Stimulated activated CD8-positive, alpha-beta memory T cell treated with anti-CD3 and anti-CD28 coated beads, Interleukin-4, amount 100 ng/mL, for 48 hours (primary cell): ENCODE measurements around the gene HAND2.

ENCODE experiments used
- DNase-seq: peaks from one replicate; pipeline ENCODE4 v3.0.0-alpha.2; 2020

HAND2 gene

DNA sequence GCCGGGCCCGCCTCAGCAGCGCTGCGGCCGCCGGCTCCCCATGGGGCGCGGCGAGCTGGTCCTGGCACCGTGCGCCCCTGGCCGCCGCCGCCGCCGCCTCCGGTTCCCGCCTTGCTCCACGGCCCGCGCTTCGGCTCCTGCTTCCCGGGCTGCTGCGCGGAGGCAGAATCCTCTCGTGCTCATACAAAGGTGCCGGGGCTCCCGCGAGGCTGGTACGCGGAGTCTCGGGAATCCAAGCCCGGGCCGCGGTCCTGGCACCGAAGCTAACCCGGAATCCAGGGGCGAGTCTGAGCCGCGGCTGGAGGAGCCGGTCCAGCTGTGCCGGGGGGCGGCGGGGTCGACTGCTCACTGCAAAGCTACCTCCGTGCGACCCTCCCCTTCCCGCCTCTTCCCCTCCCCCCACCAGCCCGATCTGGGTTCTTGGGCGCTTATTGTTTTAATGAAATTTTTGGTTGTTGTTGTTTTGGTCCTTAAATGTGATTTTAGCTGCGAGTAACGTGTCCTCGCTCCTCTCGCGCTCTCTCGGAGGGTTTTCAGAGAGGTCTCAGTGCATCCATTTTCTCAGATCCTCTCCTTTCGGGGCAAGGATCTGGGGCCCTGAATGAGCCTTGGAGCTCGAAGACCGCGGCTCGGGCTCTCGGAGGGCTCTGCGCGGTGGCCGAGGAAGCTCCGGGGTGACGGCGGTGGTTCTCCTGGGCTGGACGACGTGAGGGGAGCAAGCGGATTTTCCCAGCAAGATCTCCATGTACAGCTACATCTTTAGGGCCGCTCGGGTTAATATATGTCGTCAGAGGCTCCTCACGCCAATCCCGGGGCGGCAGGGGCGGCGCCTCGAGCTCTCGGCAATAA is at the start of gene HAND2:
TSS of gene HAND2 (minus strand) at position 753 of the 849 bp plus-strand sequence. CDS start 940 bp downstream, outside the sequence.
- no peak for DNase-seq

DNA sequence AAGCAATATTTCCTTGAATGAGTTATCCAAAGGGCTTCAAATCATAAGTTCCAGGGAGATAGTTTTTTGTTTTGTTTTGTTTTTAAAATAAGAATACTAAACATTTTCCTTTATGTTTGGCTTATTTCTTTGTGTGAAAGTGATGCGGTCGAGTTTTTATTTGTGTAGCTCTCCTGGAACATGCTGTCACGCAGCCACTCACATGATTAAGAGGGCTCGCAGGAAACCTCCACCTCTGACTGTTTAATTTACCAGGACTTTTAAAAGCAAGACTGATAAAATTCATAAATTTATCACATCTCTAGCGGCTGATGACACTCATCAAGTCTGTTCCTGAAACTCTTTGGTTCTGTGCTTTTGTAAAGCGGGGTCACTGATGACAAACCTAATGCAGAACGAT is 48.9 kb upstream of the HAND2 start:
- DNase-seq, result no peak

DNA sequence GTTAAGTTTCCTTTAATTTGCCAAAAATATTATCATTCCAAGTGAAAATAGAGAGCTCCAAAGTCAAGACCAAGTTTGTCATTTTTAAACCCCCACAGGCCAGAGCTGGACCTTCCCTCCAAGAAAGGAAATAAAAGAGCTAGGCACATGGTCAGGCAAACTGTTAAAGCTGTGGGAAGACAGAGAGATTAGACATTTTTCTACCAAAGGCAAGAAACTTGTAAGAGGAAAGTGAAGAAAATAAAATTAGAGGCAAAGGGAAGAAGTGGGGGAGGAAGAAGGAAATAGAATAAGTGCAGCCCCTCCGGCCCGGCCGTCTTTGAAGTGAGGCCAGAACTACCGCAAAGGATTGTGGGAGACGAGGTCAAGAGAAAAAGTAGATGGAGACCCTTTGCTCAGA is 47.9 kb upstream of the HAND2 start:
- no peak for DNase-seq

DNA sequence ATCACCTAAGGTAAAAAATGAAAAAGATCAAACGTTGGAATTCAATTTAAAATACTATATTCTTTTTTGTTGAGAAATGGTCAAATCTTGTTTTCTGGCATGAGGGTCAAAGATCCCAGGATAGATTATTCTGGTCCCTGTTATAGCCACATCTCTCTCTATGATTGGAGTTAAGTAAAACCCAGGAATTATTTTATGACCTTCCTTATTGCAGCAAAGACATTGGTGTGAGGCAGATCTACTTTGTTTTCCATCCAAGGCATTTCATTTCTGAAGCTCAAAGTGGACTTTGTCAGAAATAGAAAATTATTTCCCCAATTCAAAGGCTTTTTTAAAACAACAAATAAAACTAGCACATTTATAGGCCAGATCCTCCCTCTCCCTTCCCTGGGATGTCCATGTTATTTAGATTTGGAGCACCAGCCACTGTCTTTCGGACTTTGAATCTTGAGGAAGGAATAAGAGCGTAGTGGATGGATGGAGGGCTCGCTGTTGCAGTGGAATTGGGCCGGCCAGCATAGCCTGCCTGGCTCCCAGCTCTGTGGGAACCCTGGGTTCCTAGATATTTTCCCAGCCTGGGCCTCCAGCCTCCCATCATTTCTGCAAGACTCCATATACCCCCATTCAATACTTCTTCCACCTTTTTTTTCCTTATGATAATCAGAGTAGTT is 45.6 kb upstream of the HAND2 start:
- no peak for DNase-seq

DNA sequence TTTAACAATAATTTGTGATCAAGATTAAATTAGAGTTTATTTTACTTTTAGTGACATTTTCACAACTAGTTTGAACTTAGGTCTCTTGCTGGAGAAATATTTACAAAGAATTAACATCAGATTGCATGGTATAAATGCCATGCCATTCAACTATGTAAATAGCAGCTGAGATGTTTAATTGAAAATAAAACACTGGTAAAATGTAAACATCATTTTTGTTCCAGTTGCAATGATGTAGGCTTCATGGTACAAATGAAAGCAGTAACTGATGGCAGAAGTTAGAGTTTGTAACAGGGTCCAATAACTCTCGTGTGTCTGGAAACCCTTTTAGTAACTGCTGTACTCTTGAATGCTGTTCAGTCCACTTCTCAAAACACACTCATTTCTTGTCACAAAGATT is 43.7 kb upstream of the HAND2 start:
- no peak for DNase-seq

DNA sequence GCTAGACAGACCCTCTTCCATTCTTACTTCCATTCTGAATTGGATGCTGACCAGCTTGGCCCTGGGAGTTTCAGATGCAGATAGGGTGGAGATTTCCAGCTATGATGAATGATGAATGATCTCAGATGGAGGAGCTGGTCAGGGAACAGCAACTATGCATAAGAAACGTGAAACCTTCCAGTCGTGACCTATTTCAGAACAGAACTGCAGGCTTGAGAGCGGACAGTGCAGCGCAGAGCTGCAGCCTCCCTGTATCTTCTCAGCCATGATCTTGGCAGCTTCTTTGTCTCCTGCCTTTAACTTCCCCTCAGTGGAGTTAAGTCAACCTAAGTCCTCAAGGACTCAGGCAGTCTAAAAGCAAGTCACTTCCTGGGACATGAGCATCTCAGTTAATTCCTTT is 43.3 kb upstream of the HAND2 start:
- DNase-seq, result no peak

DNA sequence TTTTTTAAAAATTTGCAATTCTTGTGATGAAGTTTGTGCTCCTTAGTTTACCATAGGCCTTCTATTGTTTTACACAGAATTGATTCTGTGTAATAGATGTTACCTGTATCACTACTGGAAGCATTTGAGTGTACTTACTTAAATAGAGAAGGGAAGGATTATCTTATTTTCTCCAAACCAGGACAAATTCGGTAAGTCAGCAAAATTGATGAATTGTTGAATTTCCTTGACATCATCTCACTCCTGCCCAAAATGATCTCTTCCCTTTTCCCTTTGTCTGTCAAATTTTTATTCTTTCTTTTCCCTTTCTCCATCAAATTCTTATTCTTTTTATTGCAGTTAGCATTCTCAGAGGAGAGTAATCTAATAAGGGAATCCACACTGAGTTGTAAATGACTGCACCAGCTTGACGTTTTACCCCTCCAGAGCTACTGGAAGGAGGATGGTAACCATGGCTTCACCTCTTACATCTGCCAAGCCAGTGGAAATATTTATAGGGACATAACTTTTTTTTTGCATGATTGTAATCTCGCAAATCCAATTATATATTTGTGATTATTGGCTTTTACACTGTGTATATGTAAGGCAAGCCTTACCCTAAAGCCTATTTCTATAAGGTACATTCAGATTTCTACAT is 42.6 kb upstream of the HAND2 start:
- DNase-seq, result no peak

DNA sequence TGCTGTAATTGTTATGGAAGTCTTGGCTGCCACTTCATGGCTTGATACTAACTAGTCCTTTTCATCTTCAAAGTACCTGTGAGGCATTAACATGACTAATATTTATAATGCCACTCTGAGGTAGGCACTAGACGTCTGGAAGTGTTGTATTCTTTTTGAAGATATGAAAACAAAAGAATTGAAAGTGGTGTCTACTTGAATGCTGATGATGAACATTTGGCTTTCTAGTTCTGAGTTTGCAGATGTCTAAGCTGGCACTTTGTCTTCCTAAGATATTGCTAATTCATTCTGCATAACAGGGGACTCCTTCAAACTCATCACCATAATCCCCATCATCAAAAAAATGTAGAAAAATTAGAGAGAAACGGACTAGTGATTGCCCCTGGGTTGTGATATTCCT is 41.6 kb upstream of the HAND2 start:
- DNase-seq, result no peak

DNA sequence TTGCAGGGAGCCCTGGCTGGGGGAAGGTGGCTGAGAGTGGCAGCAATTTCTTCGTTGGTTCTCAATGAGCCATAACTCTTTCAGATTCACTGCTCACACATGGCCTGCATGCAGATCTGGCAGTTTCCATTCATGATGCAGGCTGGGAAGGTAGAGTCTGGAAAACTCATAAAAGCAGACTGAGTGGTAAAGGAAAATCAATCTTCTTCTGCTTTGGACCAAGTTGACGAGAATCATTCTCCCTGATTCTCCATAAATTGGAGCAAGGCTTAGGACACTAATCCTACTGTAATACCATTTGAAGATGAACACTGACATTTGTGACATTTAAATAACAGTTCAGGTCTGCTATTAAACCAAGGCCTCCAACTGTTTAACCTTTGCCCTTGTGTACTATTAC is 35.3 kb upstream of the HAND2 start:
- DNase-seq, result no peak

DNA sequence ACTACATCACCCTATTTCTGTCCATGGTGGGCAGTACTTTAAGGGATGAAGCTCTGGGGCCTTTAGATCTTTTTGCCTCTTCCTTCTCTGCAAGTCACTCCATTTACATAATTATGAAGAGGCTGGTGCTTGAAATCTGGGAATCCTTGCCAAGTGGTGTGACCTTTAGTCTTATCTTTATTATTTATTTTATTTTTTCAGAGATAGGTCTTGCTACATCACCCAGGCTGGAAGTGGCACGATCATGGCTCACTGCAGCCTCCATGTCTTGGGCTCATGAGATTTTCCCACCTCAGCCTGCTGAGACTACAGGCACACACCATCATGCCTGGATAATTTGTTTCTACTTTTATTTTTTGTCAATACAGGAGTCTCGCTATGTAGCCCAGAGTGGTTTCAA is 34.4 kb upstream of the HAND2 start:
- no peak for DNase-seq

DNA sequence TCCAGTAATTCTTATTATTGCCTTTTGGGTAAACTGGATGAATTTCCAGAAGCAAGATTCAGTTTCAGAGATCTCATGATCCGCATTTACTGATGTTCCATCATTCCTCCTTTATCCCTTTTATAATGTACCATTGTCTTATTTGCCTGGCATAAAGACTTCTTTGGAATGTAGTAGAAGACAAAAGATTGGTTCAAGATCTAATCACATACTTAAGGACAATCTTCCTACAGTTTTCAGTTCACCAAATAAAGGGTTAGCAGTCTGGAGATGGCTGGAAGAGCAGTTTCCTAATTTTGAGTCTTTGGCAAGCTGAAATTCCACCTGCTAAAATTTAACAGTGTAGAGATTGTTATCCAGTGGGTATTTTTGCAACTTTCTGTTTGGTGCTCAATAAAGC is 30.9 kb upstream of the HAND2 start:
- DNase-seq, result no peak

DNA sequence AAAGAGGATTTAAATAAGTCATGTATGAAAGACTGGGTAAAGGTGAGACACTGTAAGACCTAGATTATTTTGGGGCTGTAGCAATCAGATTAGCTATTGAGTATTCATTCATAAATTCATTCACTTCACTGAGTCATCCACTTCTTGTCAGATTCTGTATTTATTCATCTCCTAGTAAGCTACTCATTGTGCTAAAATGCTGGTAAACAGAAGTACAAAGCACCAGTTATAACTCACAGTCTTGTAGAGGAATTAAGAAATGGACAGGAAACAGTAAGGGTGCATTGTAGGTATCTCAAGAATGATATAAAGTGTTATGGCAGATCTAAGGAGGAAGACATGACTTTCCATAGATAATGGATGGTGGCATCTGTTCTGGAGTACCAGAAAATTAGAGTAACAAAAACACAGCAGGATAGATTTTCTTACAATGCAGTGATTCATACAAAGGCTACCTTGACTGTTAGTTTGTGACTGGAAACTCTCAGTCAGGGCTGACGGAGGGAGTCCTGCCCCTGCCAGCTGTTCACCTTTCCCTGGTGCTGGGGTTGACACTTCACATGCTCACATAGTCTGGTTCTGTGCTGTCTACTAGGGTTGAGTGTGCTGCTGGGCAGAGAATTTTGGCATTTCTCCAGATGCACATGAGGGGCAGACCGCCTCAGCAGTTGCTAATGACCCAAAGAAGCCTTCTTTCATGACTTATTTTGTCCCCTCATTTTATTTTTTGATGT is 26.5 kb upstream of the HAND2 start:
- no peak for DNase-seq

DNA sequence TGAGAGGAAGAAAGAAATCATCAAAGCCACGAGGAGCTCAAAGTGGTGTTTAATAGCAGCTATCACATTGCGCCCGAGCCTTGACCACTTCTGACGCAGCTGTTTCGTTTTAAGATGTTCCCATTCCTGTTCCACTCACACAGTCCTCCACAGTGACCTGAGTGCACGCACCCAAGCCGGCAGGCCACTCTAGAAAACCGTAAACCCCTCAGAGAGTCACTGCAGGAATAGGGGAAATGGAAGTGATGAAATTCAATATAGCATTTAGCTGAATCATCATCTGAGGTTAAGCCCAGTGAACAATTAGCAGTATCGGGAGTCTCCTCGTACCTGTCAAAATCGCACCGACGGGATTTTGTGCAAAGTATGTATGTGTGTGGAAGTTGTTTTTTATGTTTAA is 17.9 kb upstream of the HAND2 start:
- no peak for DNase-seq

DNA sequence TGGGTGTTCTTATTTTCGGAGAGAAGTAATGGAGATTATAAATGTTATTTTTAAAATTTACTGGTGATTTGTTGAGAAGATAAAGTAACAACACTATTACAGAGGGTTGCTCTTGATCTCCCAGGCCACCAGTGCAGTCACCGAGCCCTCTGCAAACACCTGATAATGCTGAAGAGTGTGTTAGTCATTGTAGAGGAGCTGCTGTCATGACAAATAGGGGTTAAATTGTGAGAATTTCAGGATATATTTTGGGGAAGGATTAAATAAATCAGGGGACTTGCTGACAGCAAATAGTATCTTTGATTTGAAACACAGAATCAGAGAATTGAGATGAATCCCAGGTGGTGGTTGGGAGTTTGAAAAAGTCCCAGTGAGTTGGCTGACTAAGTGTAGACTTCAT is 16.7 kb upstream of the HAND2 start:
- DNase-seq, result no peak

DNA sequence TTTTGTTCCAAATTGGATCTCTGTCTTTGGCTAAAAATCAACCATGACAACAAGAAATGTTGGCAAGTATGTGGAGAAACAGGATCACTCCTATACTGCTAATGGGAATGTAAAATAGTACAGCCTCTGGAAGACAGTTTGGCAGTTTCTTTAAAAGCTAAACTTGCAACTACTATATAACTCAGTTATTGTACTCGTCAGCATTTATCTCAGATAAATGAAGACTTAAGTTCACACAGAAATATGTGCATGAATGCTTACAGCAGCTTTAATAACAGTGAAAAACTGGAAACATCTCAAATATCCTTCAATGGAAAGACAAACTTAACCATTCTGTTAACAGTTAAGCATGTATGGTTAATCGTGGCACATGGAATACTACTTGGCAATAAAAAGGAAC is 15.4 kb upstream of the HAND2 start:
- DNase-seq, result no peak

DNA sequence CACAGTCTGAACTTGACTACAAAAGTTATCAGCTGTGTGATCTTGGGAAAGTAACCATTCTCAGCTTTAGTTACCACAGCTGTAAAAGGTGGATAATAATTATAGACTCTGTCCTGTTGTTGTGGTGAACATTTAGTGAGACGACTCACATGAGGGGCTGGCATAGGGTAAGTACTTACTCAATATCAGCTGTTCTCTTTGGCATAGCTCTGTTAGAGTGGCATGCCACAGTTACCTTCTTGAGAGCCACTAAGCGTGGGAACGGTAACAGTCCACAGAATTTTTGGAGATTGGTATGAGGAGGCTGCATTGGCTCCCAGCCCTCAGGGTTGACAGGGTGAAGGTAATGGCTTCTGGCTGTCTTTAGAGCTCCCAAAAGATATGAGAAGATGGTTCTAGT is 13.2 kb upstream of the HAND2 start:
- DNase-seq, result no peak

DNA sequence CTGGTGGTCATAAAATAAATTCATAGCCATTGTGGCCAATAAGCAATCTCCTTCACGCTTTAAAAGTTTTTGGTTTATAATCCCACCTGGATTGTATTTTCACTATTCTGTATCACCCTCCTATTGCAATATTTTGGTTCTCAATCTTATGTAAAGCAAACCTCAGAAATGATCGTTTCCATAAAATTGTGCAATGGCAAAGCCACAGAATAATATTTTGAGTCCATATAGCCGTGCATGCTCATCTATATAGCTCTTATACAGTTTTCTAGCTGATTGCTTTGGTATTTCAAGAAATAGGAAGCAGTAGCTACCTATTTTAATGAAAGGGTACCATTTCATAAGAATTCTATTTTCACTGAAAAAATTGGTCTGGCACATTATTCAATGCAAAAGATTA is 10.0 kb upstream of the HAND2 start:
- DNase-seq, result no peak

DNA sequence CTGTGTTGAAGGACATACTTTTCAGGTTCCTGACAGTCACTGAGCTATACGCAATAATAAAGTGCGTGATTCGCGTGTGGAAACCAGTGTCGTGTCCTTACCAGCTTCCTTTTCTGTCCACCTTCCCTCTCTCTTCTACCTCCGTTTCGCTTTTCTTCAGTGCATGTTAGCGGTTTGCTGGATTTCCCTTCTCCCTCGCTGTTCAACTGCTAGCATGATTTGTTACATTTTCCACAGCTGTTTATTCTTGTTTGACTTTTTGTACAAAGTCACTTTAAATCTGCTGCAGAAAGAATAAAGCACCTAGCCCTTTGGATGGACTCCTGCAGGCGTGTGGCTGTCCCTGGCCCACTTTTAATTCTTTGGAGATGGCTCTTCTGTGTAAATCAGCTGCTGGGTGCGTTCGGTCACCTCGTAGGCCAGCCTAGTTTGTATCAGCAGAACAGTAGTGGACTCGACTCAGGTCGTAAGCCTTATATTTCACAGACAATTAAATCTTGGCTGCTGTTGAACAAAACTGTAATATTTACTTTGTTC is 8.9 kb upstream of the HAND2 start:
- DNase-seq, result no peak

DNA sequence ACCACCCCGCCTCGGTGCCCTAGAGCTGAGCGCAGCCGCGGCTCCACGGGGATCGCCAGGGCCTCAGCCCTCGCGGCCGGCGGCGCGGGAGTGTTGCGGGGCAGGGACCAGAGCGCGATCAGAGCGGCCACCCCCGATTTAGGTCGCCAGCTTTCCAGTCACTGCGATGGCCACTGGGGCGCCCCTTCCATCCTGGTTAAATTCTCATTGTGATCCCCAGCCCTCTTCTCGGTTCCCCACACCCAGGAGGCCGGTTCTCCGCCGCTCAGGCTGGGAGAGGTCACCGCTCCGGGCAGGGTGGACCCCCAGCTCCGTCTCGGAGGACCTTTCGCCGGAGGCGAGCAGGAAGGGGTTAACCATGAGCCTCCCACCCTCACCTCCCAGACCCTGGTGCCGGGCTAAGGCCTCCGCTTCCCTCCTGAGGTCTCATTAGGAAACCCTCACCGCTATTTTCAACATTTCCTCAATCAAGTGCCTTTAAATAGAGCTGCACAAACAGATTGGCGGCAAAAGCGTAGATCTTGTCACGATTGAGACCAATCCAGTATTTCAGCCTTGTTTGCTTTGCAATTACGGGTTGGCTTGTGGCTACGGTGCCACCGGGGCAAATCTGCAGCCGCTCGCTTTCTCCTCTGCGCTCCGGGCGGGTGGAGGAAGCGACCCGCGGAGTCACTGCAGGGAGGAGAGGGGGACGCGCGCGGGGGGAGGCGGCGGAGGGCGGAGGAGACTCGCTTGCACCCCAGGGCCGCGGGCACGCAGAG is 8.3 kb upstream of the HAND2 start:
- no peak for DNase-seq

DNA sequence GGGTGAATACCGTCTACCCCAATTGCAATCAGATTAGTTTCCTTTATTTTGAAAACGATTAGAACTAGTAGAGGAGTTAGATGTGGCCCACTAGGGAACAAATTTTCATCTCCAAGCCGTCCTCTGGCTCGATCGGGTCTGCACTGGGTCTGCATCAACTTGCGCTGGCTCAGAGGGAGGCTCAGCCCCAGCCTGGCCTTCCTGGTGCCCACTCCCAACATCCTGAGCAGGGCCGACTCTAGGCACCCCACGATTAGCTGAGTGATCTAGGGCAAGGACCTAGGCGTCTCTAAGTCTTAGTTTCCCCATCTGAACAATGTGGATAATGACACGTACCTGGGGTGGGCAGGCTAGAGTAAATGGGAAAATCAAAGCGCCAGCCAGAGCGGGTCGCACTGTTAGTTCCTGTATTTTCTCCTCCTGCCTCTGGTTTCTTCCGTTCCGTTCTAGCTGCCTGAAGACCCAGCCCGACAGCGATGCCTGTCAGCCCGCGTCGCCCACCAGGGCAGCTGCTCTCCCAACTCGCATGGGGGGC is 7.7 kb upstream of the HAND2 start:
- no peak for DNase-seq

DNA sequence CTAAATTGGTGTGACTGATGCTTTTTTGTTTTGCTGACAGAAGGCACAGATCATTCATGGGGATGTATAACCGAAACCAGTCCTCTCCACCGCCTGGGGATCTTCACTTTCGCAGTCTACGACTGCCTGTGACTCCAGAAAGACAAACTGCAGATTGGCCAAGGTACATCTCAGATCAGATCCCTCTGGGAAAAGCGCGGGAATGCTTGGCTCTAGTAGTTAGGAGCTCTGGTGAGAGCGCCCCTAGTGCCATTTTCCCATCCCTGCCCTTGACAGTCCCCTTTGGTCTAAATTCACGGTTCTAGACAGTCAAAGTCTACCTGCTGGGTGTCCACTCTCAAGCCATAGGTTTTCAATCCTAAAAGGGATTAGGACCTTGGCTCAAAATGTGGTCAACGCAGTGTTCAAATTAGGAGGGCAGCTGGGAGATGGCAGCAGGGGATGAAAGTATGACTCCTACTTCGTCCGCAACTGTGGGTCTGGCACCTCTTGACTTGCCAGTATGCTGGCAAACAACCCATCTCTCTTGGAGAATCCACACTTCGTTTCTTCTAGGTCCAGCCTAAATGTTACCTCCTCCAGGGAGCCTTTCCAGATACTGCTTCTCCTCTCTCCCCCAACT is 6.9 kb upstream of the HAND2 start:
- no peak for DNase-seq

DNA sequence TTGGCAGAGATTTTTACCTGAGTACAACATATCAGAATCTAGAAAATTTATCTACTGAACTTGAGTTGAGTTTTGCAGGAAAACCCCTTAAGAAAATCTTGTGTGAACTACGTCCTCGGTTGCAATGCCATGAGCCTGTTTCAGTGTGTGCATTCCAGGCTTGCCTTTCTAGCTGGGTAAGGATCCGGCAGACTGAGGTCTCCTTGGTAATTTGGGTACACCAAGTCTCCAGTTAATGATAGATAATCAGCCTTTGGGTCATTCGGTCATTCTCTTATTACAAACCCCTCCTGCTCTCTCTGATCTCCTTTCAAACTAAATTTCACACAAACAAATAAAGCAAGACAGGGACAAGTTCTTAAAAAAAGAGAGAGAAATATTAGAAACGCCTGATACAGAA is 5.9 kb upstream of the HAND2 start:
- DNase-seq, result no peak
